SK-N-SH treated with all-trans-retinoic acid at 6 μM for 48 hours (cell line): ENCODE measurements around the gene SLC18A3.

ENCODE experiments used
- ARNTL ChIP-seq: fragments of 450-650 bp; formaldehyde crosslinking; IDR thresholded peaks from 2 replicates; pipeline ENCODE4 v1.5.0; 2020; ENCODE audit warnings: low read depth, mild to moderate bottlenecking, moderate library complexity, borderline replicate concordance
- TCF4 ChIP-seq: fragments of 250-450 bp; sonication (Bioruptor Pico); IDR thresholded peaks from 2 replicates; pipeline ENCODE4 v1.8.0; 2021; ENCODE audit warnings: mild to moderate bottlenecking, moderate library complexity, borderline replicate concordance
- TF ChIP-seq, protein P1 (sequence below): fragments of 250-450 bp; sonication (Bioruptor Pico); IDR thresholded peaks from 2 replicates; pipeline ENCODE4 v1.8.0; 2020; ENCODE audit warnings: mild to moderate bottlenecking, moderate library complexity, borderline replicate concordance

DNA sequence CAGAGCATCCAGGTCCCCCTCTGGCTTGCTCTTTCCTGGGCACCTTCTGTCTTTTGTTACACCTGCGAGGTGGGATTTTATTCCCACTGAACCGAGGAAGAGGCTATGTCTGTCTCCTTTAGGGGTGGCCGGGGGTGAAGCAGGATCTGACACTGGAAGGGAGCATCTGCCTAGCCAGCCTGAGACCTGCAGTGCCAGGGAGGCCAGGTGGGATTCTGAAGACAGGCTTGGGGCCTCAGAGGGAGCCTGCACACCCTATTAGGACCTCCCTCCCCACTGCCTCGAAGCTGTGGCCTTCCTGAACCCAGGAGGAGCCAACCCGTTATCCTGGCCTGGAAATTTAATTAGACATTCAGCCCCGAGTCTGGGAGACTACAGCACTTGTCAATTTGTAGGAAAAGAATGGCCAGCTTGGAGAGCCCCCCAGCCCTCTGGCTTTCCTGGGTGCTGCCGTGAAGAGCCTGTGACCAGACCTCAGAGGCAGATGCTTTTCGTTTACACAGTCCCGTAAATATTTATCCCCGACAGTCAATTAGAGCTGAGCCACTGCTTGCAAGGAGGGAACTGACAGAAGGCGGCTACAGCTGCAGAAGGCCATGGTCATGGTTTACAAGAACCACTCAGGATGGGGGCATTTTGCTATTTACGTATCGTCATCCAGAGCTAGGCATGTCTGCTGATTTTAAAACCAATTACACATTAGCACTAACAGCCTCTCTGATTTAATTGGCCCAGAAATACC, 23.4 kb downstream of the SLC18A3 start:
- TF ChIP-seq, protein P1, sequence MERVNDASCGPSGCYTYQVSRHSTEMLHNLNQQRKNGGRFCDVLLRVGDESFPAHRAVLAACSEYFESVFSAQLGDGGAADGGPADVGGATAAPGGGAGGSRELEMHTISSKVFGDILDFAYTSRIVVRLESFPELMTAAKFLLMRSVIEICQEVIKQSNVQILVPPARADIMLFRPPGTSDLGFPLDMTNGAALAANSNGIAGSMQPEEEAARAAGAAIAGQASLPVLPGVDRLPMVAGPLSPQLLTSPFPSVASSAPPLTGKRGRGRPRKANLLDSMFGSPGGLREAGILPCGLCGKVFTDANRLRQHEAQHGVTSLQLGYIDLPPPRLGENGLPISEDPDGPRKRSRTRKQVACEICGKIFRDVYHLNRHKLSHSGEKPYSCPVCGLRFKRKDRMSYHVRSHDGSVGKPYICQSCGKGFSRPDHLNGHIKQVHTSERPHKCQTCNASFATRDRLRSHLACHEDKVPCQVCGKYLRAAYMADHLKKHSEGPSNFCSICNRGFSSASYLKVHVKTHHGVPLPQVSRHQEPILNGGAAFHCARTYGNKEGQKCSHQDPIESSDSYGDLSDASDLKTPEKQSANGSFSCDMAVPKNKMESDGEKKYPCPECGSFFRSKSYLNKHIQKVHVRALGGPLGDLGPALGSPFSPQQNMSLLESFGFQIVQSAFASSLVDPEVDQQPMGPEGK (CRISPR knock-in tag) = no peak
- TF ChIP-seq ARNTL (CRISPR knock-in tag) = no peak
- no peak; the same call in 1 of the 2 replicates for TF ChIP-seq TCF4 (CRISPR knock-in tag)
